KMS-11 (cell line): ENCODE measurements around the gene ACSF2.

Source experiments
- H2AFZ ChIP-seq: fragments of 200-600 bp; sonication (generic); 2 replicates; pipeline ENCODE4 v1.6.1; 2016; ENCODE audit warnings: antibody characterized with exemption, mixed run types, low read depth
- H3K27ac ChIP-seq: fragments of 200-600 bp; sonication (generic); 2 replicates; pipeline ENCODE4 v1.6.1; 2016; ENCODE audit warnings: mild to moderate bottlenecking, mixed run types
- H3K27me3 ChIP-seq: fragments of 200-600 bp; sonication (generic); 2 replicates; pipeline ENCODE4 v1.6.1; 2017; ENCODE audit warnings: mild to moderate bottlenecking, low read depth, mixed run types, moderate library complexity; ENCODE audit not compliant: insufficient read depth
- H3K36me3 ChIP-seq: fragments of 200-600 bp; sonication (generic); 2 replicates; pipeline ENCODE4 v1.6.1; 2017; ENCODE audit warnings: mild to moderate bottlenecking, mixed run types; ENCODE audit not compliant: insufficient read depth
- H3K4me1 ChIP-seq: fragments of 200-600 bp; sonication (generic); 2 replicates; pipeline ENCODE4 v1.6.1; 2016; ENCODE audit warnings: mild to moderate bottlenecking, low read depth, mixed run types; ENCODE audit not compliant: poor library complexity, severe bottlenecking
- H3K4me2 ChIP-seq: fragments of 200-600 bp; sonication (generic); 2 replicates; pipeline ENCODE4 v1.7.0; 2016; ENCODE audit warnings: mild to moderate bottlenecking, mixed run types
- H3K4me3 ChIP-seq: fragments of 200-600 bp; sonication (generic); IDR thresholded peaks from 2 replicates; pipeline ENCODE4 v1.6.1; 2017; ENCODE audit warnings: low read depth, low read length, mixed read lengths; ENCODE audit not compliant: insufficient read depth
- H3K79me2 ChIP-seq: fragments of 200-600 bp; sonication (generic); 2 replicates; pipeline ENCODE4 v1.6.1; 2016; ENCODE audit warnings: low read depth, mixed run types; ENCODE audit not compliant: insufficient read depth
- H3K9ac ChIP-seq: fragments of 200-600 bp; sonication (generic); 2 replicates; pipeline ENCODE4 v1.6.1; 2016; ENCODE audit warnings: mild to moderate bottlenecking, mixed run types
- H4K20me1 ChIP-seq: fragments of 200-600 bp; sonication (generic); 2 replicates; pipeline ENCODE4 v1.6.1; 2016; ENCODE audit warnings: mild to moderate bottlenecking, mixed run types; ENCODE audit not compliant: insufficient read depth
- TF ChIP-seq, protein P1 (sequence below): fragments of 200-600 bp; sonication (generic); conservative IDR thresholded peaks from 2 replicates; pipeline ENCODE4 v1.6.1; 2017; ENCODE audit warnings: low read depth, mild to moderate bottlenecking, antibody characterized with exemption, low read length, moderate library complexity, mixed read lengths

ACSF2 gene

GRCh38 chr17:50499721-50500120 lies 73.7 kb downstream of the ACSF2 start:
- TF ChIP-seq, protein P1, sequence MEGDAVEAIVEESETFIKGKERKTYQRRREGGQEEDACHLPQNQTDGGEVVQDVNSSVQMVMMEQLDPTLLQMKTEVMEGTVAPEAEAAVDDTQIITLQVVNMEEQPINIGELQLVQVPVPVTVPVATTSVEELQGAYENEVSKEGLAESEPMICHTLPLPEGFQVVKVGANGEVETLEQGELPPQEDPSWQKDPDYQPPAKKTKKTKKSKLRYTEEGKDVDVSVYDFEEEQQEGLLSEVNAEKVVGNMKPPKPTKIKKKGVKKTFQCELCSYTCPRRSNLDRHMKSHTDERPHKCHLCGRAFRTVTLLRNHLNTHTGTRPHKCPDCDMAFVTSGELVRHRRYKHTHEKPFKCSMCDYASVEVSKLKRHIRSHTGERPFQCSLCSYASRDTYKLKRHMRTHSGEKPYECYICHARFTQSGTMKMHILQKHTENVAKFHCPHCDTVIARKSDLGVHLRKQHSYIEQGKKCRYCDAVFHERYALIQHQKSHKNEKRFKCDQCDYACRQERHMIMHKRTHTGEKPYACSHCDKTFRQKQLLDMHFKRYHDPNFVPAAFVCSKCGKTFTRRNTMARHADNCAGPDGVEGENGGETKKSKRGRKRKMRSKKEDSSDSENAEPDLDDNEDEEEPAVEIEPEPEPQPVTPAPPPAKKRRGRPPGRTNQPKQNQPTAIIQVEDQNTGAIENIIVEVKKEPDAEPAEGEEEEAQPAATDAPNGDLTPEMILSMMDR, result no peak
- Histone ChIP-seq H2AFZ (no peak overlapping the region), H3K36me3 (no peaks in the 10 kb centered on the region), H3K4me2 (no peak overlapping the region), H3K4me3 (no peak overlapping the region), H3K79me2 (no peaks in the 10 kb centered on the region), H3K4me1 (no peaks in the 10 kb centered on the region), H3K27ac (no peak overlapping the region), H4K20me1 (no peaks in the 10 kb centered on the region), H3K27me3 (no peaks in the 10 kb centered on the region), H3K9ac (no peak overlapping the region)

GRCh38 chr17:50501054-50501453 lies 75.0 kb downstream of the ACSF2 start:
- Histone ChIP-seq H3K27me3 (no peaks in the 10 kb centered on the region), H3K4me3 (no peak overlapping the region), H3K4me1 (no peaks in the 10 kb centered on the region), H3K79me2 (no peaks in the 10 kb centered on the region), H3K9ac (no peak overlapping the region), H3K27ac (no peak overlapping the region), H2AFZ (no peak overlapping the region), H3K36me3 (no peaks in the 10 kb centered on the region), H3K4me2 (no peak overlapping the region), H4K20me1 (no peaks in the 10 kb centered on the region)
- TF ChIP-seq, protein P1, result no peak; the same call in 1 of the 2 replicates

DNA sequence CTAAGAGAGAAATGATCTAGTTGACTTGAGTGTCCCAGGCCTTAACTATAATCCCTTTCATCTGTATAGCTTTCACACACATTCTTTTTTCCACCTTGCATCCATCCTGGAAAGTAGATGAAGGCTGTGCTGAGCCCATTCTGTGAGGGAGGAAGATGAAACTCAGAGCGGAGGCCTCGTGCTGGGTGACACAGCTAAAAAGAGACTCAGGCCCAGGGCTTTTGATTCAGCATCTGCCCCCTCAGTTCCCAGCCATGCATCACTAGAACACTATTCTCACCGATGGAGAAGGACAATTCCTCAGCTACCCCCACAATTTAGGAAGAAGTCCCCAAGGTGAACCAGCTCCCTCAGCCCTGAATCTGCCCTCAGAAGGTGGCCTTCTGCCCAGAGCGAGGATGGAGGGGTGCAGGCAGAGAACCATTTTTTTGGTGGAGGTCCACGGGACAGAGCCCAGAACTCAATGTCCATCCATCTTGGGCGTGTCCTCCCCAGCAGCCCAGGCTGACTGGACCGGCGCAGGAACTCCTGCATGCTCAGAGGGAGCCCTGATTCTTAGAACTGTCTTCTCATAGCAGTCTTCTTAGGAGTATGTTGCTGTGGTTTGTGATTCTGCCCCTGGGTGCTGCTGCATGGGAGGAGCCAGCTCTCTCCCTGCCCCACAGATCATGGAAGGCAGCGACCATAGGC lies 76.4 kb downstream of the ACSF2 start:
- Histone ChIP-seq H3K4me3 (no peak overlapping the region), H3K79me2 (no peaks in the 10 kb centered on the region), H3K27me3 (no peaks in the 10 kb centered on the region), H3K27ac (no peak overlapping the region), H3K4me1 (no peaks in the 10 kb centered on the region), H3K4me2 (no peak overlapping the region), H3K36me3 (no peaks in the 10 kb centered on the region), H3K9ac (no peak overlapping the region), H4K20me1 (no peaks in the 10 kb centered on the region), H2AFZ (no peak overlapping the region)
- TF ChIP-seq, protein P1, result no peak

GRCh38 chr17:50505591-50506130 lies 79.6 kb downstream of the ACSF2 start:
- H3K4me2 ChIP-seq, result no peak overlapping the region
- H3K9ac ChIP-seq, result no peak overlapping the region
- H3K27me3 ChIP-seq, result no peaks in the 10 kb centered on the region
- no peaks in the 10 kb centered on the region for H3K4me1 ChIP-seq
- no peaks in the 10 kb centered on the region for H3K79me2 ChIP-seq
- no peaks in the 10 kb centered on the region for H3K36me3 ChIP-seq
- no peak overlapping the region for H2AFZ ChIP-seq
- TF ChIP-seq, protein P1, result no peak
- no peaks in the 10 kb centered on the region for H4K20me1 ChIP-seq
- no peak overlapping the region for H3K4me3 ChIP-seq
- no peak overlapping the region for H3K27ac ChIP-seq
